GM21367 (cell line): Measurements from ENCODE around the gene DOCK8.
A peak's percentile ranks its signal among the peaks of the same experiment; 100 is the strongest.
"Not testable (repeated sequence)": the region's sequence is repeated elsewhere in the genome, so short reads cannot be mapped to it uniquely, and the experiment has no call there.

ENCODE experiments used
- ATAC-seq: cut with Tn5 transposase; IDR thresholded peaks from one replicate; pipeline ENCODE4 v1.9.1; 2021; ENCODE audit not compliant: unreplicated experiment

Gene DOCK8

GRCh38 chr9:214648-215493 is at the start of gene DOCK8:
Gene DOCK8 (plus strand): TSS chr9:214865. CDS start chr9:214977, 112 bp downstream.
- ATAC-seq, result peak; percentile 90

DNA sequence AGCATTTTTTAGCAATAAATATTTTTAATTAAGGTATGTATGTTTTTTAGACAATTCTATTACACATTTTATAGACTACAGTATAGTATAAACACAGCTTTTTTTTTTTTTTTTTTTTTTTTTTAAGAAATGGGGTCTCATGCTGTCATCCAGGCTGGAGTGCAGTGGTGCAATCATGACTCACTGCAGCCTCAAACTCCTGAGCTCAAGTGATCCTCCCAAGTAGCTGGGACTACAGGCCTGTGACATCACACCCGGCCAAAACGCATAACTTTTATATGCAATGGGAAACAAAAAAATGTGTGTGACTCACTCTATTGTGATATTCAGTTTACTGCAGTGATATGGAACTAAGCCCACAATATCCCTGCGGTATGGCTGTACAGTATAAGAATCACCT is 44.9 kb upstream of the DOCK8 start:
- not testable (repeated sequence) for ATAC-seq

DNA sequence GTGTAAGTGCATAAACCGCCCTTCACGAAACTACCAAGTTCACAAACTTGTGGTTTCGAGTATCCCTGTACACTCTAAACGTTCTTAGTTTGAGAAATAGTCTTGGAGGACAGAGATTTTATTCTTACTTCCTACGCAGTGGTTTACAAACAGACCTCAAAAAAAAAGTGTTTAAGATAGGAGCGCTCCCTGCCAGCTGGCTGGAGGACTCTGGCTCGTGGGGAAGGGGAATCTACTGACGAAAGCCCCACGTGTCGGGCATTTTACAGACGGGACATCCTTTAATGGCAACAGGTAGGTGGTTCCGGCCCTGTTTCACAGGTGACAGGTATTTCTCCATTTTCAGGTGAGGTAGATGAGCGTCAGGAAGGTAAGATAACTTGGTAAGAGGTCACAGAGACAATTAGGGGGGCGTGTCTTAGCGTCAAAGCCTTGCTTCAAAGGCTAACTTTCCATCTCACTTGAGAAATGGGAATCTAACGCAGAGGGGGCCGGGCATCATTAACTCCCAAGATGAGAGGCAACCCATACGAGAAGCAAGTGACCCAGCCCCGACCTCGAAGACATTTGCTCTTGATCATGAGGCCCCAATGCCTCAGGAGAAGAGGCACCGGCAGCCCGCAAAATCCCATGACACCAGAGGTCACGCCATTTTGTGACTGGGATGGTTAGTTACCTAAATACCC is 36.4 kb upstream of the DOCK8 start:
- ATAC-seq, result not testable (repeated sequence)

DNA sequence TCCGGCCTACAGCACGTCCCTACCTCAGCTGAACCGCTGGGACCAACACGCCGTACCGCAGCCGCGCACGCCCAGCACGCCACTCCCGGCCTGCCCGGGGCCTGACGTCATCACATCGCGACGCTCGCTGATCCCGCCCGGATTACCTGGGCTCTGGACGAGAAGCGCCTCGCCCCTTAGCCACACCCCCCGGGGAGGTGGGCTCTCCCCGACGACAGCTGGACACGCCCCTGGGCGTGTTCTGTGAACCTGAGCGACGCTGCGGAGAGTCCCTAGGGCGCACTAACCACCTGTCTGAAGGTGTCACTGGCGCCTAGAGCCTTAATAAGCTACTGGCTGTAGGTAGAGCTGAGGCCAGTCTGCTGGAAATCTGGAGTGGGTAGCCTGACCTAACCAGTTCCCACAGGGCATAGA is 35.7 kb upstream of the DOCK8 start, which contains the start of gene ZNG1A:
TSS of gene ZNG1A (minus strand) at position 87 of the 414 bp plus-strand sequence. CDS start 87 bp downstream, outside the sequence.
- ATAC-seq, result not testable (repeated sequence)

- not testable (repeated sequence) for ATAC-seq
Measured at GRCh38 chr9:199601-200000, 15.1 kb upstream of the DOCK8 start.

GRCh38 chr9:206481-206880 is 8.2 kb upstream of the DOCK8 start:
- no peak for ATAC-seq

- ATAC-seq, result no peak
Measured at GRCh38 chr9:209143-209758, 5.4 kb upstream of the DOCK8 start.

GRCh38 chr9:211036-211435 is 3.6 kb upstream of the DOCK8 start:
- ATAC-seq, result no peak

DNA sequence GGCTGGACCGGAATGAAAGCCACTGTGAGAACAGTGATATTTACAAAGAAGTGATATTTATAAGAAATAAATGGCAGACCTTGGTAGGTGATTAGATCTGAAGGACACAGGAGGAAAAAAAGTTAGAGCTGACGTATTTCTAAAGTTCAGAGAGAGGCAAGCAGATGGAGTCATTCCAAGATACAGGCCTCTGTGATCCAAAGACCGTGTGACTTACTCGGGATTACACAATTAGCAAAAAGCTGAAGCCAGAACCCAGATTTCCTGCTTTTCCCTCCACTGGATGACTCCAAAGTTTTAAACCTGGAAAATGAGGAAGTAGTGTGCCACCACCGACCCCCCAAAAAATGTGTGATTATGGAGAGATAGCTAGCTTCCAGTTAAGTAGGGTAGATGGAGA is 3.1 kb upstream of the DOCK8 start:
- no peak for ATAC-seq

DNA sequence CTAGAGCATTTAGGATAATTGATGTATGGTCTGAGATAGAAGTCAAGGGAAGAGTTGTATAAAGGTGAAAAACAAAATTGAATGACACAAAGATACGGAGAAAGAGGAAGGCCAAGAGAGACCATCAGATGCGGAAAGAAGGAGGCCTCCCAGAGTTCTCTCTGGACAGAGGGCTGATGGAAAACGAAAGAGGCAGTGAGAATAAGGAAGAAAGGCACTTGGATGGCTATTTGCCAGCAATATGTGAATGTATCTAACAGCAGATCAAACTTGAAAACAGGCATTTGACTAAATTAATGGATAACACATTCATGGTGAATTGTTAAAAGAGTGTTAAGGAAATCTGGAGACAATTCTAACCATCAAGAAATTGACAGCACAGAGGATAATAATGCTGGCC is 2.4 kb upstream of the DOCK8 start:
- ATAC-seq, result no peak

DNA sequence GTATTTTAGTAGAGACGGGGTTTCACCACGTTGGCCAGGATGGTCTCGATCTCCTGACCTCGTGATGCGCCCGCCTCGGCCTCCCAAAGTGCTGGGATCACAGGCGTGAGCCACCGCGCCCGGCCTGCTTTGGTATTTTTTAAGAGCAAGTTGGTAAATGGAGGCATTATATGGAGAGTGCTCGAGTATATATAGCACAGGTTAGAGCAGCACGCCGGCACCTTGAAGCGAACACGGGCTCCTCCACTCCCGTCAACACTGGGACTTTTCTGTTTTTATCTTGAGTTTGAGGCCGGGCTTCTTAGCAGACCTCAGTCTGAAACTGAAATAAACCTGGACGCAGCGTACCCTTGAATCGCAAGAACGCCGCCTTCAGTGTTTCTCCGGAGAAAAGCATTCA is 764 bp upstream of the DOCK8 start:
- ATAC-seq, result not testable (repeated sequence)

DNA sequence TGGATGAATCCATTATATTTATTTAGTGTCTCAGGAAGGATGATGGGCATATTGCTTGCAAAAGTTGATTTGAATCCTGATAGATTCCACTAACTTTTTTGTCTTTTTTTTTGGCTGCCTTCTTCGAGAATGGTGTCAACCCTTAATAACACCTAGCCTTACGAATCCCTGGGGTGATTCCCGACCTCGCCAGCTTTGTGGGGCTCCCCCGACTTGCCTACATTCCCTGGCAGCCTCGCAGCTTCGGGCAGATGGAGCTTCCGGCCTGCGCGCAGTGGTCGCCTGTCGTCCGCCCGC is 366 bp upstream of the DOCK8 start:
- ATAC-seq, result no peak

GRCh38 chr9:215631-216155 is 1.0 kb downstream of the DOCK8 start:
- no peak for ATAC-seq

DNA sequence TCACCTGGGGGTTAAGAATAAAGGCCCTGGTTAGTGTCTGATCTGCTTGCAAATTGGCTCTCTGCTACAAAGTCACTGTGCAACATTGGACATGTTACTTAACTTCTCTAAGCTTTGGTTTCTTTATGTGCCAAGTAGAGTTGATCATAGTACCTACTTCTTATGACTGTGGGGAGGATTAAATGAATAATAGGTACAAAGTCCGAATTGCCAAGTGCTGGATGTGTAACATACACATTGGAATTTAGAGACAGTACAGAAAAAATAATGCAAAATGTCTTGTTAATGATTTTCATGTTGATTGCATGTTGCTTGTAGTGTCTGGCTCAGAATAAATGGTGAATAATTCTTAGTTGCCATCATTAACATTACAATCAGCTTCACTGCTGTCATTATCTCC is 2.2 kb downstream of the DOCK8 start:
- ATAC-seq, result no peak

GRCh38 chr9:217950-218349 is 3.3 kb downstream of the DOCK8 start:
- no peak for ATAC-seq

DNA sequence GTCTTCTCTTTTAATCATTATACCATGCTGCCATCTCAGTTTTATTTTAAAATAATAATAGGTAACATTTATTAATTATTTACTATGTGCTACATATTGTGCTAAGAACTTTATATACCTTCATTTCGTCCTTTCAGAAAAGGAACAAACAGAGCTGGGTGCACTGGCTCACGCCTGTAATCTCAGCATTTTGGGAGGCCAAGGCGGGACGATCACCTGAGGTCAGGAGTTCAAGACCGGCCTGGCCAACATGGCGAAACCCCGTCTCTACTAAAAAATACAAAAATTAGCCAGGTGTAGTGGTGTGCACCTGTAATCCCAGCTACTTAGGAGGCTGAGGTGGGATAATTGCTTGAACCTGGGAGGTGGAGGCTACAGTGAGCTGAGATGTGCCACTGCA is 4.4 kb downstream of the DOCK8 start:
- not testable (repeated sequence) for ATAC-seq

- no peak for ATAC-seq
Measured at GRCh38 chr9:219670-220365, 5.2 kb downstream of the DOCK8 start.

- ATAC-seq, result no peak
Measured at GRCh38 chr9:221989-222776, 7.5 kb downstream of the DOCK8 start.

DNA sequence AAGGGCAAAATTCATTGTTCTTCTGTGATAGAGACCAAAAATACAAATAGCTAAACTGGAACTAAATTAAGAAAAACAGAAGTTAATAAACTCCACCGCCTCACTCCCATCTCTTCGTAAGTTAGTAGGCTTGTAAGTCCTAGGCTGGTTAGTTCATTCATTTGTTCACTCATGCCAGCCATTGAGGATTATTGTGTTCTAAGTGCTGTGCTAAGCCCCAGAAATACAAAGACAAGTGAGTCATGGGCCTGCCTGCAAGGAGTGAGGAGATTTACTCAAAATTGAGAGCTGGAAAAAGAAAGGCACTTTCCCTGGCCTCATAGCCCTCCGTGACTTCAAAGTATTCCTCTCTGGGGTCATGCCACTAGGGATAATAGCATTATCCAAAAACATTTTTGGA is 8.5 kb downstream of the DOCK8 start:
- no peak for ATAC-seq

- ATAC-seq, result no peak
Measured at GRCh38 chr9:224026-224425, 9.4 kb downstream of the DOCK8 start.
